ENCODE measurements around the gene LHFPL5.

Gene LHFPL5

DNA sequence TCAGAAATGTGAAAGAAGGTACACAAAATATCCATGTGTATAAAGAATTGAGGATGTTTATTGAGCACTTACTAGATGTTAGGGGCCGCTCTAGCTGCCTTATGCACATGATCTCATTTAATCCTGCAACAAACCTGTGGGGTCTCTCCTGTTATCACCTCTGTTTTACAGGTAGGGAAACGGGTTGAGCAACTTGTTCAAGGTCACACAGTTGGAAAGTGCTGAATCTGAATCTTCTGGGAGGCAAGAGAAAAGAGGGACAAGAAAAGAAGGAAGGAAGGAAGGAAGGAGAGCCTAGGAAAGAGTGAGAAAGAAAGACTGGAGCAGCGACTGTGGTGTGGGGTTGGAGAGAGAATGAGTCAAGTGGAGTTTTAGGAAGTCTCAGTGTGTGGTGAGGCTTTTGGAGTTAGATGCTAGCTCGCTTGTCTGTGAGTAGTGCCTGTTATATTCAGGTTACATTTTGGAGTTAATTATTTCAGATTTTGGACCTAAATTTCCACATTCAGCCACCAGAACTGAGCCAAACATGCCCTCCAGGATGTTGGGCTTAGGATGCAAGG, 16.6 kb upstream of the LHFPL5 start:
- H3K4me3 ChIP-seq (replicated peaks; ENCODE audit: low read depth, low read length): no peak overlapping the region
- no peak for DNase-seq (ENCODE audit: low read depth)
- no peak for TF ChIP-seq CTCF (IDR thresholded peaks at IDR 0.05; ENCODE audit: low read length, missing control alignments)

DNA sequence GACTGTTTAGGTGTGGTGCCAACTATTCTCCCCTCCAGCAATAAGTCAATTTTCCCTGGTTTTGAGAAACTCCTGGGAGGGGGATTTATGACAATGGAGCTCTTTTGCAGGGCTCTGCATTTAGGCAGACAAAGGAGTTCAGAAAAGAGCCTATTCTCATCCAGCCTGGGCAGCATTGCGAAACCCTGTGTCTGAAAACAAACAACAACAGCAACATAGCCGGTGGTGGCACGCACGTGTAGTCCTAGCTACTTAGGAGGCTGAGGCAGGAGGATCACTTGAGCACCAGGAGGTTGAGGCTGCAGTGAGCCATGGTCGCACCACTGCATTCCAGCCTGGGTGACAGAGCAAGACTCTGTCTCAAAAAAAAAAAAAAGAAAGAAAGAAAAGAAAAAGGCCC, 14.5 kb upstream of the LHFPL5 start:
- no peak overlapping the region for H3K4me3 ChIP-seq (replicated peaks; ENCODE audit: low read depth, low read length)
- no peak for DNase-seq (ENCODE audit: low read depth)
- no peak for TF ChIP-seq CTCF (IDR thresholded peaks at IDR 0.05; ENCODE audit: low read length, missing control alignments)

- TF ChIP-seq CTCF (IDR thresholded peaks at IDR 0.05; ENCODE audit: low read length, missing control alignments): no peak
- DNase-seq (ENCODE audit: low read depth): no peak
- H3K4me3 ChIP-seq (replicated peaks; ENCODE audit: low read depth, low read length): no peak overlapping the region
Observed at GRCh38 chr6:35794536-35795452, 10.4 kb upstream of the LHFPL5 start.

- TF ChIP-seq CTCF (IDR thresholded peaks at IDR 0.05; ENCODE audit: low read length, missing control alignments): no peak
- H3K4me3 ChIP-seq (replicated peaks; ENCODE audit: low read depth, low read length): no peak overlapping the region
- DNase-seq (ENCODE audit: low read depth): no peak
Observed at GRCh38 chr6:35795453-35796071, 9.6 kb upstream of the LHFPL5 start.

DNA sequence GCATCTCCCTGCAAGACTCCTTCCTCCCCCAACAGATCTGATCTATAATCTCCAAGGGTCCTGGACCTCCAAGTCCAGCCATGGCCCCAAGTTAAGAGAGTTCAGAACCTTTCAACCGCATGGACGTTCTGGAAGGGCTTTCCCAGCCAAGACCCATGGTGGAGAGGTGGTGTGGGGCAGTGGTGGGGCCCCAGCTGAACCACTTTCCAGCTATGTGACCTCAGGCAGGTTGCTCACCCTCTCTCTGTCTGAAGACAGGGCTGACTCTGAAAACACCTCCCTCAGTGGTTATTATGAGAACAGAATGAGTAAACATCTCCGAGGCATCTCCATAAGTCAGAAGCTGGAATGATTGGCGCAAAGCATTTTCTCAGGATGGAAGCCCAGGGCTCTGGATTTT, 8.9 kb upstream of the LHFPL5 start:
- no peak for TF ChIP-seq CTCF (IDR thresholded peaks at IDR 0.05; ENCODE audit: low read length, missing control alignments)
- H3K4me3 ChIP-seq (replicated peaks; ENCODE audit: low read depth, low read length): no peak overlapping the region
- no peak for DNase-seq (ENCODE audit: low read depth)

DNA sequence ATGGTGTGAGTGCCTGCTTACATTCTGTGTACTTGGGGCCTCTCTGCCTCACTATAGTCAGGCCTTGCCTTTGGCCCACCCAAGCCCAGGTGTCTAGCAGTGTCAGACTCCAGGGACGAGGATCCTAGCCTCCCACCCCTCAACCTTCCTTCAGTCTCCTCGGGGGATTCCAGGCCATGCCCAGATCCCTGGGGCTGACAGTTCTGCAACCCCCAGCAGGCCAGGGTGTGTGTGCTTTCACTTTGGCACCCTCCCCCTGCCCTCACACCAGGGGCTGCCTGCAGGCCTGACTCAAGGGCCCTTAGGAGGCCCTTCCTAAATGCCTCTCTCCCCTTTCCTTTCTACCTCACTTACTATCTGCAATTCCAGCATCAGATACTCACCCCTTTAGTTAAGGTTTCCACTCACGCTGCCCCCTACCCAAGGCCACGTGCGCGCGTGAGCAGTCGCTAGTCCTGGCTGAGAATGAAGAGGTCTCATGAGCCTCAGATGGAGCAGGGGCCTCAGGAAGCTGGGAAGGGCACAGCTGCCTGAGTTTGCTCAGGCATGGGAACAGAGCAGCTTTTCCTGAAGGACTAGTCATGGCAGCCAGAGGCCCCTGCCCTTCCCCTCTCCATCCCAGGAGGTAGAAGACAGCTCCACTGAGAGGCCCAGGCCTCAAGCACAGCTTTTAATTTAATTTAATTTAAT, 7.2 kb upstream of the LHFPL5 start:
- TF ChIP-seq CTCF (IDR thresholded peaks at IDR 0.05; ENCODE audit: low read length, missing control alignments): no peak
- DNase-seq (ENCODE audit: low read depth): no peak
- H3K4me3 ChIP-seq (replicated peaks; ENCODE audit: low read depth, low read length): no peak overlapping the region

All from fibroblast of pulmonary artery (primary cell).